H1 (cell line): ENCODE data around the gene RASAL2. TPM values are rescaled to one million over a fixed set of nuclear protein-coding genes. Genes with fewer than 3 reads are reported as not detected.

Source experiments
- CTCF ChIA-PET: fragments of 300-600 bp; sonication (Branson Sonifier 250); formaldehyde crosslinking; loops from one replicate; lab custom pipeline; 2021; ENCODE audit not compliant: partially characterized antibody; lab: Charles Lee
- POLR2A ChIA-PET: fragments of 300-600 bp; sonication (Branson Sonifier 250); formaldehyde crosslinking; loops from one replicate; lab custom pipeline; 2021; ENCODE audit warnings: inconsistent platforms; ENCODE audit not compliant: partially characterized antibody; lab: Charles Lee
- DNase-seq, 2 experiments: peaks; one replicate each; pipeline versions ENCODE4 v3.0.0 to v3.0.0-alpha.2; 2010 to 2022; ENCODE audit warnings: low spot score in 2 of 2, low read depth in 1 of 2, mixed read lengths in 1 of 2
- FAIRE-seq: peaks from 2 replicates; lab custom pipeline; 2011; peaks lifted over from hg19 to GRCh38; lab: Jason Lieb, UNC
- H2AFZ ChIP-seq: 2 replicates; pipeline ENCODE4 v1.8.1; 2012; ENCODE audit warnings: low read length, inconsistent platforms
- H2AK5ac ChIP-seq: 2 replicates; pipeline ENCODE4 v1.6.1; 2013; ENCODE audit warnings: low read depth, low read length
- H2BK120ac ChIP-seq: replicated peaks from 2 replicates; pipeline ENCODE3; 2013; ENCODE audit warnings: low read depth, low read length, inconsistent platforms
- H2BK12ac ChIP-seq: 2 replicates; pipeline ENCODE4 v1.6.1; 2013; ENCODE audit warnings: low read depth, low read length
- H2BK15ac ChIP-seq: 2 replicates; pipeline ENCODE4 v1.6.1; 2013; ENCODE audit warnings: low read length
- H2BK20ac ChIP-seq: 2 replicates; pipeline ENCODE4 v1.6.1; 2013; ENCODE audit warnings: low read length
- H2BK5ac ChIP-seq: 2 replicates; pipeline ENCODE4 v1.6.1; 2013; ENCODE audit warnings: low read depth, low read length
- H3K14ac ChIP-seq: 2 replicates; pipeline ENCODE4 v1.6.1; 2013; ENCODE audit warnings: inconsistent platforms; ENCODE audit not compliant: insufficient read length
- H3K18ac ChIP-seq: 2 replicates; pipeline ENCODE4 v1.6.1; 2013; ENCODE audit warnings: low read length; ENCODE audit errors: extremely low read depth
- H3K23ac ChIP-seq: 2 replicates; pipeline ENCODE4 v1.6.1; 2013; ENCODE audit warnings: inconsistent platforms; ENCODE audit not compliant: insufficient read length
- H3K23me2 ChIP-seq: 2 replicates; pipeline ENCODE4 v1.6.1; 2013; ENCODE audit warnings: low read depth, low read length
- H3K27ac ChIP-seq: 2 replicates; pipeline ENCODE4 v1.6.1; 2011; ENCODE audit warnings: low read depth, low read length, inconsistent platforms
- H3K27me3 ChIP-seq, 4 experiments: replicated peaks in 1 of 4; 1 replicate in 1 of 4; 2 replicates in 3 of 4; pipeline versions ENCODE4 v1.6.1 to v1.8.1; 2011 to 2013; ENCODE audit warnings: low read length in 3 of 4, mild to moderate bottlenecking in 3 of 4, inconsistent platforms in 2 of 4, mixed read lengths in 2 of 4, moderate library complexity in 1 of 4; ENCODE audit not compliant: control insufficient read depth in 3 of 4, insufficient read depth in 3 of 4; ENCODE audit errors: extremely low read depth in 1 of 4
- H3K36me3 ChIP-seq, 4 experiments: 2 replicates each; pipeline versions ENCODE4 v1.6.1 to v1.8.1; 2011 to 2013; ENCODE audit warnings: mild to moderate bottlenecking in 4 of 4, low read length in 3 of 4, moderate library complexity in 2 of 4, control low read depth in 1 of 4, inconsistent platforms in 1 of 4; ENCODE audit not compliant: insufficient read depth in 4 of 4, control insufficient read depth in 2 of 4
- H3K4ac ChIP-seq: replicated peaks from 2 replicates; pipeline ENCODE3; 2013; ENCODE audit warnings: low read length, low read depth, mixed read lengths, inconsistent platforms; ENCODE audit not compliant: insufficient read length
- H3K4me1 ChIP-seq, 4 experiments: replicated peaks in 1 of 4; 1 replicate in 1 of 4; 2 replicates in 3 of 4; pipeline versions ENCODE4 v1.6.1 to v1.8.1; 2011 to 2013; ENCODE audit warnings: low read length in 3 of 4, inconsistent platforms in 2 of 4, mixed read lengths in 1 of 4; ENCODE audit not compliant: insufficient read depth in 4 of 4, control insufficient read depth in 3 of 4
- H3K4me2 ChIP-seq, 2 experiments: 2 replicates each; pipeline versions ENCODE4 v1.6.1 to v1.8.1; 2011 to 2013; ENCODE audit warnings: low read depth in 2 of 2, low read length in 2 of 2, control low read depth in 1 of 2, inconsistent platforms in 1 of 2, mild to moderate bottlenecking in 1 of 2; ENCODE audit not compliant: insufficient read depth in 1 of 2
- H3K4me3 ChIP-seq, 4 experiments: fragments of 200-600, 300-600 bp in 1 of 4; sonication (generic), shearing (Covaris generic), sonication (Bioruptor Twin) in 1 of 4; 2 replicates each; pipeline versions ENCODE4 v1.5.1 to v1.8.1; 2011 to 2016; ENCODE audit warnings: low read length in 4 of 4, low read depth in 3 of 4, control low read depth in 2 of 4, inconsistent platforms in 2 of 4, mild to moderate bottlenecking in 2 of 4, mixed read lengths in 1 of 4, moderate library complexity in 1 of 4; ENCODE audit not compliant: insufficient read depth in 2 of 4; ENCODE audit errors: extremely low read depth in 1 of 4
- H3K56ac ChIP-seq: replicated peaks from 2 replicates; pipeline ENCODE3; 2013; ENCODE audit warnings: low read depth, mild to moderate bottlenecking, mixed read lengths, low read length, inconsistent platforms; ENCODE audit not compliant: insufficient read length
- H3K79me1 ChIP-seq: 2 replicates; pipeline ENCODE4 v1.6.1; 2013; ENCODE audit warnings: low read depth, low read length, control low read depth
- H3K79me2 ChIP-seq, 2 experiments: 2 replicates each; pipeline versions ENCODE4 v1.6.1 to v1.8.1; 2012 to 2013; ENCODE audit warnings: low read length in 2 of 2, mild to moderate bottlenecking in 2 of 2, inconsistent platforms in 1 of 2; ENCODE audit not compliant: insufficient read depth in 2 of 2, control insufficient read depth in 1 of 2
- H3K9ac ChIP-seq, 4 experiments: replicated peaks in 1 of 4; 1 replicate in 1 of 4; 2 replicates in 3 of 4; pipeline versions ENCODE4 v1.6.1 to v1.8.1; 2011 to 2013; ENCODE audit warnings: low read depth in 3 of 4, low read length in 3 of 4, control low read depth in 2 of 4, mild to moderate bottlenecking in 2 of 4, moderate library complexity in 2 of 4, inconsistent platforms in 1 of 4; ENCODE audit errors: extremely low read depth in 1 of 4
- H3K9me3 ChIP-seq, 2 experiments: 2 replicates each; pipeline versions ENCODE4 v1.6.1 to v1.8.1; 2012 to 2013; ENCODE audit warnings: mild to moderate bottlenecking in 2 of 2, moderate library complexity in 2 of 2, control low read depth in 1 of 2, inconsistent platforms in 1 of 2, low read depth in 1 of 2, low read length in 1 of 2, mixed read lengths in 1 of 2; ENCODE audit not compliant: insufficient read depth in 2 of 2
- H4K20me1 ChIP-seq, 2 experiments: replicated peaks in 1 of 2; 2 replicates each; pipeline versions ENCODE3 to v1.8.1; 2011 to 2013; ENCODE audit warnings: inconsistent platforms in 2 of 2, low read length in 2 of 2, mild to moderate bottlenecking in 1 of 2; ENCODE audit not compliant: insufficient read depth in 2 of 2, control insufficient read depth in 1 of 2
- H4K5ac ChIP-seq: 2 replicates; pipeline ENCODE4 v1.6.1; 2013; ENCODE audit warnings: low read length, low read depth, mixed read lengths, inconsistent platforms; ENCODE audit not compliant: insufficient read length
- H4K8ac ChIP-seq: 2 replicates; pipeline ENCODE4 v1.8.0; 2013; ENCODE audit warnings: mild to moderate bottlenecking, moderate library complexity, low read length, inconsistent platforms; ENCODE audit not compliant: insufficient read depth; ENCODE audit errors: extremely low read depth
- H4K91ac ChIP-seq: replicated peaks from 2 replicates; pipeline ENCODE3; 2013; ENCODE audit warnings: low read length, mixed read lengths, inconsistent platforms; ENCODE audit not compliant: insufficient read length
- CTBP2 ChIP-seq: IDR thresholded peaks from 2 replicates; pipeline ENCODE4 v1.7.0; 2011; ENCODE audit warnings: borderline replicate concordance, mild to moderate bottlenecking, moderate library complexity, mixed read lengths, low read length; ENCODE audit not compliant: insufficient read depth, insufficient read length
- KDM5A ChIP-seq: fragments of 200-600 bp; IDR thresholded peaks from 2 replicates; pipeline ENCODE4 v1.7.1; 2012; ENCODE audit warnings: mild to moderate bottlenecking, low read length, inconsistent platforms, mixed read lengths
- WGBS, 2 experiments: shearing (Covaris generic) in 1 of 2; methylation state at CpG; one replicate each; pipeline versions ENCODE4 v1.1.6 to v1.1.7; 2013 to 2015; ENCODE audit warnings: low lambda C conversion rate in 2 of 2, mixed read lengths in 2 of 2, inconsistent platforms in 1 of 2, low coverage in 1 of 2, missing lambda C conversion rate in 1 of 2; ENCODE audit not compliant: insufficient replicate concordance in 2 of 2, insufficient coverage in 1 of 2, insufficient read length in 1 of 2; ENCODE audit errors: extremely low coverage in 1 of 2, missing lambda C conversion rate in 1 of 2; 5-methylcytosine and 5-hydroxymethylcytosine counted together
- polyA plus RNA-seq, 7 experiments: library from polyadenylated mRNA; depleted of rRNA in 3 of 7; stranded (reverse) in 5 of 7; unstranded in 2 of 7; fragments of >200 nt in 5 of 7; fragments of 200-250 nt in 2 of 7; gene quantifications; 1 replicate in 5 of 7; 2 replicates in 1 of 7; 4 replicates in 1 of 7; pipeline versions ENCODE4 v1.2.1 to v1.2.3, GENCODE V29; 2011 to 2013; ENCODE audit warnings: missing spikeins in 2 of 7, mixed read lengths in 2 of 7
- total RNA-seq: library from RNA; stranded (reverse); fragmentation: NEBNext Ultra II Directional; extraction: Animal tissue kit (Norgen Biotek cat#: 25700); gene quantifications from 2 replicates; pipeline ENCODE4 v1.2.1, GENCODE V29; 2021

Gene RASAL2
- total and polyA plus RNA-seq, 2 of the 8 experiments (the other 6 are each of a cell fraction or from before 2014, with no cell fraction given), result 15.9 to 32.5 TPM

GRCh38 chr1:178092878-178093493 lies 918 bp upstream of the RASAL2 start:
- H3K9me3 ChIP-seq, result no peaks in the 10 kb centered on the region
- POLR2A ChIA-PET, result interaction anchor here (0.5 to 2.1 kb wide), 7 partner anchors 29 to 811 kb away, joined by 3 to 14 read pairs (median 3); no protein-coding TSS in a partner anchor
- no peak overlapping the region for H3K23ac ChIP-seq
- H3K4me2 ChIP-seq, result peak overlapping the region; percentile 76 to 95
- no peak overlapping the region for H2BK120ac ChIP-seq
- no peak overlapping the region for H2BK12ac ChIP-seq
- peak in 1 of 2 experiments; percentile 55 for DNase-seq
- peak overlapping the region; percentile 38; the same call in 1 of the 2 replicates for H3K18ac ChIP-seq
- peaks cover 0 to 8% (median 5%) of the 10 kb centered on the region in 4 experiments; a peak in 4 of 7 replicates for H3K4me1 ChIP-seq
- H3K27me3 ChIP-seq, result no peaks in the 10 kb centered on the region
- WGBS, 2 experiments, result 8% methylated on average over 11 of the region's 11 CpGs; no CpG with 5 or more reads in 1 of the 2 experiments
- H2BK15ac ChIP-seq, result no peak overlapping the region
- peaks cover 8% of the 10 kb centered on the region; the same call in 1 of the 2 replicates for H3K23me2 ChIP-seq
- no peak overlapping the region for H4K91ac ChIP-seq
- no peak overlapping the region for H3K4ac ChIP-seq
- no peak overlapping the region for H3K56ac ChIP-seq
- TF ChIP-seq CTBP2, result no peak
- TF ChIP-seq KDM5A, result 0 out of 2 replicates have a peak, but pooled peaks have one; percentile 21
- TF ChIP-seq, all 59 proteins: peak for 1
- H2AFZ ChIP-seq, result peak overlapping the region; percentile 45
- peak overlapping the region; percentile 20 for H4K5ac ChIP-seq
- H3K79me2 ChIP-seq, result peaks cover 3 to 36% of the 10 kb centered on the region in 2 experiments; a peak in 3 of 4 replicates
- no peak overlapping the region for H2BK20ac ChIP-seq
- no peak overlapping the region for H2AK5ac ChIP-seq
- H4K8ac ChIP-seq, result no peak overlapping the region
- peaks cover 5% of the 10 kb centered on the region in 2 experiments for H4K20me1 ChIP-seq
- no peaks in the 10 kb centered on the region for H3K36me3 ChIP-seq
- CTCF ChIA-PET, result interaction anchor here (0.9 to 4.4 kb wide), 12 partner anchors 8 to 207 kb away, joined by 3 to 20 read pairs (median 4); no protein-coding TSS in a partner anchor
- H2BK5ac ChIP-seq, result 0 out of 2 replicates have a peak overlapping the region, but pooled peaks have one; percentile 35
- peak overlapping the region; percentile 53 to 80 (median 56); a peak in 6 of 7 replicates for H3K9ac ChIP-seq
- FAIRE-seq, result no peak
- peak overlapping the region; percentile 82 to 100 (median 92) for H3K4me3 ChIP-seq
- no peak overlapping the region for H3K14ac ChIP-seq
- peaks cover 3% of the 10 kb centered on the region; the same call in 1 of the 2 replicates for H3K79me1 ChIP-seq
- H3K27ac ChIP-seq, result no peak overlapping the region
